Cardiac fibroblast (primary cell): Measurements from ENCODE around the gene SLC35G6.
A peak's percentile ranks its signal among the peaks of the same experiment; 100 is the strongest.

Source experiments
- DNase-seq, 2 donors: peaks; one replicate each; pipeline versions ENCODE4 v3.0.0 to v3.0.0-alpha.2; 2010; ENCODE audit warnings: low read depth in 2 of 2
- H3K4me3 ChIP-seq, 2 donors: replicated peaks in 1 of 2; 1 replicate in 1 of 2; 2 replicates in 1 of 2; pipeline ENCODE4 v1.5.1; 2011; ENCODE audit warnings: low read depth in 2 of 2, low read length in 2 of 2, mild to moderate bottlenecking in 2 of 2, moderate library complexity in 1 of 2
- TF ChIP-seq, protein P1 (sequence below): IDR thresholded peaks from one replicate; pipeline ENCODE4 v1.5.1; 2011; ENCODE audit warnings: low read depth, mild to moderate bottlenecking, low read length, inconsistent platforms

Gene SLC35G6

DNA sequence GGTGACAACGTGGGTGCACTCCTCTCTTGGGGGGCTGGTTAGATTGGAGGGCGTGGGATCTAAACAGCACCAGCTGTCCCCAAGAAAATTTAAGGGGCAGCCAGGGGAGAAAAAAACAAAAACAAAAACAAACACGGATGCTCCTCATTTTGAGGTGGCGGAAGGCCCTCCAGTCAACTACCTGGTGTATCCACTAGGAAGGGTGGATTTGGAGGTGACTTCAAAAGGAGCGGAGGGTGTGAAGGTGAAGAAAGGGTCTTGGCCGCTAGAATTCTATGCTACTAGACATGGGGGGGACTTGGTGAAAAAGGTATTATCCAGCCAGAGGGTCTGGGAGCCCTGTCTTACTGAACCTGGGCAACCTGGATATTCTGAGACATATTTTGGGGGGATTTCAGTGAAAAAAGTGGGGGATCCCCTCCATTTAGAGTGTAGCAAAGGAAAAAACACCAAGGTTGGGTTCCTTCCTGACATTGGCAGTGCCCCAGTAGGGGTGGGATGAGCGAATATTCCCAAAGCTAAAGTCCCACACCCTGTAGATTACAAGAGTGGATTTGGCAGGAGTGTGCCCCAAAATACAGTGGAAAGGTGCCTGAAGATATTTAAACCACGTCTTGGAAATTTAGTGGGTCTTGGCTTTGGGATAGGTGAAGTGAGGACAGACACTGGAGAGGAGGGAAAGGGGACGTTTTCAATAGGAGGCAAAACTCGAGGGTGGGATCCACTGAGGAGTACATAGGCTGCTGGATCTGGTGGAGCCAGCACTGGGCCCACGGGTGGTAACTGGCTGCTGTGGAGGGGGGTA is 42.4 kb upstream of the SLC35G6 start:
- H3K4me3 ChIP-seq: peak overlapping the region in 1 of 2 donors; percentile 46
- TF ChIP-seq, protein P1, sequence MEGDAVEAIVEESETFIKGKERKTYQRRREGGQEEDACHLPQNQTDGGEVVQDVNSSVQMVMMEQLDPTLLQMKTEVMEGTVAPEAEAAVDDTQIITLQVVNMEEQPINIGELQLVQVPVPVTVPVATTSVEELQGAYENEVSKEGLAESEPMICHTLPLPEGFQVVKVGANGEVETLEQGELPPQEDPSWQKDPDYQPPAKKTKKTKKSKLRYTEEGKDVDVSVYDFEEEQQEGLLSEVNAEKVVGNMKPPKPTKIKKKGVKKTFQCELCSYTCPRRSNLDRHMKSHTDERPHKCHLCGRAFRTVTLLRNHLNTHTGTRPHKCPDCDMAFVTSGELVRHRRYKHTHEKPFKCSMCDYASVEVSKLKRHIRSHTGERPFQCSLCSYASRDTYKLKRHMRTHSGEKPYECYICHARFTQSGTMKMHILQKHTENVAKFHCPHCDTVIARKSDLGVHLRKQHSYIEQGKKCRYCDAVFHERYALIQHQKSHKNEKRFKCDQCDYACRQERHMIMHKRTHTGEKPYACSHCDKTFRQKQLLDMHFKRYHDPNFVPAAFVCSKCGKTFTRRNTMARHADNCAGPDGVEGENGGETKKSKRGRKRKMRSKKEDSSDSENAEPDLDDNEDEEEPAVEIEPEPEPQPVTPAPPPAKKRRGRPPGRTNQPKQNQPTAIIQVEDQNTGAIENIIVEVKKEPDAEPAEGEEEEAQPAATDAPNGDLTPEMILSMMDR: no peak
- DNase-seq: no peak

DNA sequence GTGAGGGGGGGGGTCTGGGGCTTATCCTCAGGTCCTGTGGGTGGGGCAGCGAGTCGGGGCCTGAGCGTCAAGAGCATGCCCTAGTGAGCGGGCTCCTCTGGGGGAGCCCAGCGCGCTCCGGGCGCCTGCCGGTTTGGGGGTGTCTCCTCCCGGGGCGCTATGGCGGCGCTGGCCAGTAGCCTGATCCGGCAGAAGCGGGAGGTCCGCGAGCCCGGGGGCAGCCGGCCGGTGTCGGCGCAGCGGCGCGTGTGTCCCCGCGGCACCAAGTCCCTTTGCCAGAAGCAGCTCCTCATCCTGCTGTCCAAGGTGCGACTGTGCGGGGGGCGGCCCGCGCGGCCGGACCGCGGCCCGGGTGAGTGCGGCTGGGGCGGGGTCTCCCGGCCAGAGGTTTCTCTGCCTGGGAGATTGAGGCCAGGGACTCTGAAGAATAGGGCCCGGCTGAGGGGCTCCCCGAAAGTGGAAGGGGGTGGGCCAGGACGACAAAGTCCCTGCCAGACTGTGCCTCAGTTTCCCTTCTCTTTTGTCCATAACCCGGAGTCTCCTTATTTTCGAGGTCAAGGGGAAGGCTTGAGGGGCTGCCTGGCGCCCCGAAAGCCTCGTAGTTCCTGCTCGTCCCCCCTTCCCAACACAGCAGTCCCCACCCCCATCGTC is 41.7 kb upstream of the SLC35G6 start, which contains the start of gene FGF11:
Gene FGF11, plus strand, starts transcription at position 51 of the 651 bp plus-strand sequence. Its CDS starts 109 bp downstream, at position 160.
- TF ChIP-seq, protein P1: no peak
- DNase-seq: no peak
- H3K4me3 ChIP-seq: peak within 1 kb of the TSS; percentile 48 to 50

DNA sequence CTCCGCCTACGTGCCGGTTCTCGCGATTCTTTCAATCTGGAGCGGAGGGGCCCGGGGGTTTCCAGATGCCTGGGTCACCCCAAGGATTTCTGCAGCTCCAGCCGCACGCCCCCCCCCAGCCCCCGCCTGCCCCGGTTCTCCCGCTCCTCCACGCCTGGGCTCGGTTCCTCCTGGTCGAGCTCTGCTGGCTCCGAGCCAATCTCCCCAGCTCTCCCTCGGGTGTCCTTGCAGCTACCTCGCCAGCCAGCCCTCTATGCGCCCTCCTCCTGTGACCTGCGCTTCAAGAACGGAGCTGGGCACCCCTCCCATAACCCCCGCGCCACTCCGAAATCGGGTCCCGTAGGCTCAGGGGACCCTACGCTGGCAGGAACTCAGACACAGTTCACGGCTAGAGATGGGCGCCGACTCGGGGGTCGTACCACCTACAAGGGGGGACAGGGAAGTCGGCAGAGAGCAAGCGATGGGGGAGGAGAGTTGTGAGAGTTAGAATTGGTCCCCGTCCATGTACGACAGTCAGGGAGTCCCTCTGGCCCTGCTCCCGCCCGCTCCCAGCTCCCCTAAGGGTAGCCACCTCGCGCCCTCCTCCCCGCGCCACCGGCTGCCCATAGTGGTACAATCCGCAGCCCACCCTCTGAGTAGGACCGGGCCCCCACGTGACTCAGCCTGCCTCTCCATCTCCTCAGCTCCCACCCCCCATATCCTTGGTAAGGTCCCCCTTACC is 41.0 kb upstream of the SLC35G6 start:
- peak; percentile 12 to 23 for DNase-seq
- TF ChIP-seq, protein P1: no peak
- peak overlapping the region; percentile 48 to 50 for H3K4me3 ChIP-seq

DNA sequence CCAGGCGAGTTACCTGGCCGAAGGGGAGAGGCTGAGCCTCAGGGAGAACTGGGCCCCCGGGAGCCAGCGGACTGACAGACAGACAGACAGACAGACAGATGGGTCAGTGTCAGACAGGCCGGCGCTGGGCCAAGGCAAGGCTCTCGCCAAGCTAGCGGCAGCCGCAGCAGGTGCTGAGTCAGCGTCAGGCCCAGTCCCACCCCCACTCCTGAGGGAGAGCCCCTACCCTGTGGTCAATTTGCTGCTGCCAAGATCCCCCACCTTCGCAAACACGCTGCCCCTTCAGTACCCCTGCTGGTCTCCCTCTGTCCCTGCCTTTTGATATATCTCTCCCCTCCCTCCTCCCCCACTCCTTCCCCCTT is 40.4 kb upstream of the SLC35G6 start:
- H3K4me3 ChIP-seq: peak overlapping the region in 1 of 2 donors; percentile 50
- TF ChIP-seq, protein P1: peak; percentile 14
- peak; percentile 20 to 40 for DNase-seq

DNA sequence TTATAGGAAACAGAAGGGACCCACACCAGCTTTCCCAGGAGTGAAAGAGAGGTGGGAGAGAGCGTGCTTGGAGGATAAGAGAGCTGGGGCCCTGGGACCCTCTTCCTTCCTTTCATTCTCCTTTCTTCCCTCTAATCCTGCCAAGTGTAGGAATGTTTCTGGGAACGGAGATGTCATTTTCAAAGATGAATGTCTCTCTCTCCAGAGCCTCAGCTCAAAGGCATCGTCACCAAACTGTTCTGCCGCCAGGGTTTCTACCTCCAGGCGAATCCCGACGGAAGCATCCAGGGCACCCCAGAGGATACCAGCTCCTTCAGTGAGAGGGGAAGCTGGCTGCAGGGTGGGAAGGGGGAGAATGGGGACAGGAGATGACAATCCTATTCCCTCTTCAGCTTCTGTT is 40.0 kb upstream of the SLC35G6 start:
- DNase-seq: no peak
- TF ChIP-seq, protein P1: no peak
- no peak overlapping the region for H3K4me3 ChIP-seq

DNA sequence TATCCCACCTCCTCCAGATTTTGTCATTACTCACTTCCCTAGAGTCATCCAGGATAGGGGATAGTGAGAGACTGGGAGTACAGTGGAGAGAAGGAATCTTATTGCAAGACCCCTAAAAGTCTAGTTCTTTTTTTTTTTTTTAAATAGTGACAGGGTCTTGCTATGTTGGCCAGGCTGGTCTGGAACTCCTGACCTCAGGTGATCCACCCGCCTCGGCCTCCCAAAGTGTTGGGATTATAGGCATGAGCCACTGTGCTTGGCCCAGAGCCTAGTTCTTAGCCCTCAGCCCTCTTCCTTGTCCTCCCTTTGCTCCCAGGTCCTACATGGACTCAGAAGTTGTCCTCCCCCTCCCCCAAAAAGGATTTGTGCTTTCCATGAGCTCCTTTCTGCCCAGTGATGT is 39.1 kb upstream of the SLC35G6 start:
- no peak for DNase-seq
- TF ChIP-seq, protein P1: no peak
- H3K4me3 ChIP-seq: no peak overlapping the region
